GM23248 (cell line): Measurements from ENCODE around the gene MMS19.

Experiments
- EZH2 ChIP-seq: fragments of 200-600 bp; sonication (generic); IDR thresholded peaks from 2 replicates; pipeline ENCODE4 v1.6.1; 2018; ENCODE audit warnings: antibody characterized with exemption, mild to moderate bottlenecking; ENCODE audit not compliant: insufficient read depth, poor library complexity, severe bottlenecking
- EZH2phosphoT487 ChIP-seq: fragments of 200-600 bp; sonication (generic); IDR thresholded peaks from 2 replicates; pipeline ENCODE4 v1.6.1; 2018; ENCODE audit warnings: antibody characterized with exemption, moderate library complexity, mild to moderate bottlenecking, low read depth; ENCODE audit not compliant: insufficient read depth

DNA sequence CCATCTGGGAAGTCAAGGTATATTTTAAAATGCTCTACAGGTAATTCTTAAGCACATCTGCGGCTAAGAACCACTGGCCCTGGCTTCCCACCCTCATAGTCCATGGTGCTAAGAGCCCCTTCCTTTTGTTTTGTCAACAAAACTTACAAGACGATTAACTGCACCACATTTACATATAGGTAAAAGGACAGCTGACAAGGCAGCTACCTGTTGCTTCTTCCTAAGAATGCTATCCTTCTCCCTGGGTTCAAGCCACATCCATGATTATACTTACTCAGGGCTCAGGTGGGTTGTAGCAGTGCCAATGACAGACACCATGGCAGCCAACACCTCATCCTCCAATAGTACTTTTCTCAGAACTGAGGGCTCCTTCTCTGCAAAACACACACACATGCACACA is 35.9 kb downstream of the MMS19 start:
- TF ChIP-seq EZH2 (no peak), EZH2phosphoT487 (no peak)
